GM23338 (cell line): ENCODE data around the gene C18orf54. TPM values are rescaled to one million over a fixed set of nuclear protein-coding genes. Genes with fewer than 3 reads are reported as not detected.

Experiments
- ATAC-seq: fragments of 200-7000 bp; cut with Tn5 transposase; 3 replicates; pipeline ENCODE4 v1.9.1; 2020
- DNase-seq: peaks from one replicate; pipeline ENCODE4 v3.0.0-alpha.2; 2015; ENCODE audit warnings: low spot score
- H2AFZ ChIP-seq: fragments of 200-600 bp; sonication (generic); 2 replicates; pipeline ENCODE4 v1.8.0; 2016; ENCODE audit warnings: antibody characterized with exemption, mild to moderate bottlenecking, moderate library complexity
- H3F3A ChIP-seq: fragments of 200-600 bp; sonication (generic); replicated peaks from 2 replicates; pipeline ENCODE4 v1.8.0; 2017; ENCODE audit warnings: antibody characterized with exemption, mixed run types, low read depth
- H3K27ac ChIP-seq: fragments of 200-600 bp; sonication (generic); 2 replicates; pipeline ENCODE4 v1.6.1; 2016; ENCODE audit warnings: low read depth
- H3K27me3 ChIP-seq: fragments of 200-600 bp; sonication (generic); 2 replicates; pipeline ENCODE4 v1.8.0; 2016; ENCODE audit warnings: mild to moderate bottlenecking, mixed run types, moderate library complexity; ENCODE audit not compliant: insufficient read depth
- H3K36me3 ChIP-seq: fragments of 200-600 bp; sonication (generic); 2 replicates; pipeline ENCODE4 v1.8.0; 2016; ENCODE audit warnings: mild to moderate bottlenecking; ENCODE audit not compliant: insufficient read depth
- H3K4me1 ChIP-seq: fragments of 200-600 bp; sonication (generic); 2 replicates; pipeline ENCODE4 v1.8.0; 2016; ENCODE audit warnings: mild to moderate bottlenecking, moderate library complexity; ENCODE audit not compliant: insufficient read depth
- H3K4me2 ChIP-seq: fragments of 200-600 bp; sonication (generic); 2 replicates; pipeline ENCODE4 v1.7.1; 2017; ENCODE audit warnings: mixed run types
- H3K4me3 ChIP-seq: fragments of 200-600 bp; sonication (generic); 2 replicates; pipeline ENCODE4 v1.6.1; 2016; ENCODE audit warnings: mixed run types
- H3K79me2 ChIP-seq: fragments of 200-600 bp; sonication (generic); replicated peaks from 2 replicates; pipeline ENCODE4 v1.8.0; 2017; ENCODE audit warnings: mild to moderate bottlenecking; ENCODE audit not compliant: insufficient read depth
- H3K9me2 ChIP-seq: fragments of 200-600 bp; sonication (generic); 2 replicates; pipeline ENCODE4 v1.8.0; 2017; ENCODE audit not compliant: insufficient read depth
- H4K20me1 ChIP-seq: fragments of 200-600 bp; sonication (generic); replicated peaks from 2 replicates; pipeline ENCODE4 v1.8.0; 2017; ENCODE audit warnings: mild to moderate bottlenecking; ENCODE audit not compliant: insufficient read depth
- H3K27ac Mint-ChIP-seq: 2 replicates; pipeline ENCODE4 v1.8.0; 2020; ENCODE audit warnings: inconsistent platforms, mild to moderate bottlenecking, moderate library complexity, mixed read lengths
- H3K27me3 Mint-ChIP-seq: 3 replicates; pipeline ENCODE4 v1.8.0; 2022; ENCODE audit warnings: low read depth, mild to moderate bottlenecking, moderate library complexity, mixed read lengths, inconsistent platforms; ENCODE audit not compliant: insufficient read depth, poor library complexity
- H3K36me3 Mint-ChIP-seq: 3 replicates; pipeline ENCODE4 v1.8.0; 2021; ENCODE audit warnings: low read depth, mild to moderate bottlenecking, inconsistent platforms, moderate library complexity, mixed read lengths
- H3K4me1 Mint-ChIP-seq: 3 replicates; pipeline ENCODE4 v1.8.0; 2020; ENCODE audit warnings: mild to moderate bottlenecking, inconsistent platforms, mixed read lengths
- H3K4me3 Mint-ChIP-seq: 3 replicates; pipeline ENCODE4 v1.8.0; 2021; ENCODE audit warnings: moderate library complexity, mild to moderate bottlenecking, inconsistent platforms, mixed read lengths
- H3K9me3 Mint-ChIP-seq: 3 replicates; pipeline ENCODE4 v1.8.0; 2020; ENCODE audit warnings: moderate library complexity, mild to moderate bottlenecking, inconsistent platforms, mixed read lengths
- CREB1 ChIP-seq: fragments of 250-450 bp; sonication (Bioruptor Pico); IDR thresholded peaks from 2 replicates; pipeline ENCODE4 v1.5.0; 2020; ENCODE audit warnings: low read depth, mild to moderate bottlenecking, moderate library complexity
- EZH2 ChIP-seq: fragments of 200-600 bp; sonication (generic); IDR thresholded peaks from one replicate; pipeline ENCODE4 v1.8.0; 2017; ENCODE audit warnings: antibody characterized with exemption, mild to moderate bottlenecking, low read depth; ENCODE audit not compliant: unreplicated experiment
- JUNB ChIP-seq: IDR thresholded peaks from one replicate; pipeline ENCODE4 v1.6.1; 2016; ENCODE audit warnings: antibody characterized with exemption; ENCODE audit not compliant: unreplicated experiment
- NANOG ChIP-seq: IDR thresholded peaks from 2 replicates; pipeline ENCODE4 v1.6.1; 2016; ENCODE audit warnings: antibody characterized with exemption, borderline replicate concordance
- ZNF331 ChIP-seq: fragments of 250-450 bp; sonication (Bioruptor Pico); IDR thresholded peaks from 2 replicates; pipeline ENCODE4 v1.5.0; 2020; ENCODE audit warnings: low read depth, mild to moderate bottlenecking, moderate library complexity
- polyA plus RNA-seq: library from polyadenylated mRNA; unstranded; fragments of >200 nt; fragmentation: Nextera tagmentation; extraction: Ambion mirVana; gene quantifications from 2 replicates; pipeline ENCODE4 v1.2.1, GENCODE V29; 2016
- total RNA-seq: library from RNA; depleted of rRNA; stranded (reverse); fragments of >200 nt; shearing (Covaris generic); gene quantifications from 2 replicates; pipeline ENCODE4 v1.2.3, GENCODE V29; 2014
- TF ChIP-seq, protein P1 (sequence below): IDR thresholded peaks from 2 replicates; pipeline ENCODE4 v1.6.1; 2016; ENCODE audit warnings: antibody characterized with exemption
- TF ChIP-seq, protein P2 (sequence below): IDR thresholded peaks from one replicate; pipeline ENCODE4 v1.6.1; 2018; ENCODE audit warnings: antibody characterized with exemption; ENCODE audit not compliant: unreplicated experiment
- TF ChIP-seq, protein P3 (sequence below): fragments of 250-450 bp; sonication (Bioruptor Pico); IDR thresholded peaks from 2 replicates; pipeline ENCODE4 v1.5.0; 2020; ENCODE audit warnings: mild to moderate bottlenecking, moderate library complexity

The C18orf54 gene
- total and polyA plus RNA-seq, 2 experiments from 2014 or later = 13.9 to 29.6 TPM

DNA sequence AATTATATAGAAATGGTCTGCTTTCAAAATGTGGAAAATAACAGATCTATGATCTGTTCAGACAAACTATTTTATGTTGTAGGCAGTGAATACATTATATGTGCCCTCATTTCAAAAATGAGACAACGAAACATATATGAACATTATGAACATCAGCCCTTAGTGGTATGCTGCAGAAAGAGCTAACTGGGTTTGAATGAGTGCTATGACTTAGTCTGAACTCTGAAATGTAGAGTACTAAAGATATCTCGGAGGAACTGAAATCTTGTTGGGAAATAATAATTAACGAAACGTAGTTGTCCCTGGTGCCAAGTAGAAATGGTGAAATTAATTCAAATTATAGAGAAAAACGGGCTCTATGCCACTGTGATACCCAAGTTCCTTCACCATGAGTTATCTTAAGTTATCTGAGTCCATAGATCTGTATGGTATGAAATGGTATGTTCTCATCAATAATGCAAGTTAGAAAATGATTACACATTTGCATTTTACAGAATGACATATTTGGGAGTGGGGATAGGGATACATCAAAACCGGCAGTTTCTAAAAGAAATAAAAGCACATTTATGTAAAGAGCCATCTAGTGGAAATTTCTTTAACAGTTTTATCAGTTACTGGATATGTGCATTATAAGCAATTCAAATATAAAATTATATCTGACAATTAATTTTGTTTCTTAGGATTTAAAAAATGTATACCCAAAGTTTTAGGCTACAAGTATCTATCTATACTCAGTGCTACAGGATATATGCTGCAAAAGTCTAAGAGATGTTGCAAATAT lies 26.7 kb upstream of the C18orf54 start (continued):
- TF ChIP-seq, protein P1, sequence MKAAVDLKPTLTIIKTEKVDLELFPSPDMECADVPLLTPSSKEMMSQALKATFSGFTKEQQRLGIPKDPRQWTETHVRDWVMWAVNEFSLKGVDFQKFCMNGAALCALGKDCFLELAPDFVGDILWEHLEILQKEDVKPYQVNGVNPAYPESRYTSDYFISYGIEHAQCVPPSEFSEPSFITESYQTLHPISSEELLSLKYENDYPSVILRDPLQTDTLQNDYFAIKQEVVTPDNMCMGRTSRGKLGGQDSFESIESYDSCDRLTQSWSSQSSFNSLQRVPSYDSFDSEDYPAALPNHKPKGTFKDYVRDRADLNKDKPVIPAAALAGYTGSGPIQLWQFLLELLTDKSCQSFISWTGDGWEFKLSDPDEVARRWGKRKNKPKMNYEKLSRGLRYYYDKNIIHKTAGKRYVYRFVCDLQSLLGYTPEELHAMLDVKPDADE = no peak
- TF ChIP-seq JUNB = no peak
- no peak for TF ChIP-seq EZH2
- TF ChIP-seq, protein P2, sequence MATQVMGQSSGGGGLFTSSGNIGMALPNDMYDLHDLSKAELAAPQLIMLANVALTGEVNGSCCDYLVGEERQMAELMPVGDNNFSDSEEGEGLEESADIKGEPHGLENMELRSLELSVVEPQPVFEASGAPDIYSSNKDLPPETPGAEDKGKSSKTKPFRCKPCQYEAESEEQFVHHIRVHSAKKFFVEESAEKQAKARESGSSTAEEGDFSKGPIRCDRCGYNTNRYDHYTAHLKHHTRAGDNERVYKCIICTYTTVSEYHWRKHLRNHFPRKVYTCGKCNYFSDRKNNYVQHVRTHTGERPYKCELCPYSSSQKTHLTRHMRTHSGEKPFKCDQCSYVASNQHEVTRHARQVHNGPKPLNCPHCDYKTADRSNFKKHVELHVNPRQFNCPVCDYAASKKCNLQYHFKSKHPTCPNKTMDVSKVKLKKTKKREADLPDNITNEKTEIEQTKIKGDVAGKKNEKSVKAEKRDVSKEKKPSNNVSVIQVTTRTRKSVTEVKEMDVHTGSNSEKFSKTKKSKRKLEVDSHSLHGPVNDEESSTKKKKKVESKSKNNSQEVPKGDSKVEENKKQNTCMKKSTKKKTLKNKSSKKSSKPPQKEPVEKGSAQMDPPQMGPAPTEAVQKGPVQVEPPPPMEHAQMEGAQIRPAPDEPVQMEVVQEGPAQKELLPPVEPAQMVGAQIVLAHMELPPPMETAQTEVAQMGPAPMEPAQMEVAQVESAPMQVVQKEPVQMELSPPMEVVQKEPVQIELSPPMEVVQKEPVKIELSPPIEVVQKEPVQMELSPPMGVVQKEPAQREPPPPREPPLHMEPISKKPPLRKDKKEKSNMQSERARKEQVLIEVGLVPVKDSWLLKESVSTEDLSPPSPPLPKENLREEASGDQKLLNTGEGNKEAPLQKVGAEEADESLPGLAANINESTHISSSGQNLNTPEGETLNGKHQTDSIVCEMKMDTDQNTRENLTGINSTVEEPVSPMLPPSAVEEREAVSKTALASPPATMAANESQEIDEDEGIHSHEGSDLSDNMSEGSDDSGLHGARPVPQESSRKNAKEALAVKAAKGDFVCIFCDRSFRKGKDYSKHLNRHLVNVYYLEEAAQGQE = no peak
- no peak for TF ChIP-seq NANOG

DNA sequence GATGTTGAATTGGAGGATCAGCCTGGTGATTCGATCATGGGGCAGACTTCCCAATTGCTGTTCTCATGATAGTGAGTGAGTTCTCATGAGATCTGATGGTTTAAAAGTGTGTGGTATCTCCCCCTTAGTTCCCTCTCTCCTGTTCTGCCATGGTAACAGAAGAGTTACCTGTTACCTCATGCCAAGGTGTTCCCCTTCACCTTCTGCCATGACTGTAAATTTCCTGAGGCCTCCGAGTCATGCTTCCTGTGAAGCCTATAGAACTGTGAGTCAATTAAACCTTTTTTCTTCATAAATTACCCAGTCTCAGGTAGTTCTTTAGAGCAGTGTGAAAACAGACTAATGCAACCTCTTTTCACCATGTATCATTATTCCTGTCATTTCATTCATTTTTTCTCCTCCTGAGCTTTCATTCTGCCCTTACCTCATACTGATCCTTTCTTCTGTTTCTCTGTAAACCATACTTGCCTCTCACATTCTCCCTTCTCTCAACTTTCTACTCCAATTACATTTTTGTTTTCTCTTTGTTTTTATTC lies 22.0 kb upstream of the C18orf54 start:
- H3K27me3 ChIP-seq = no peaks in the 10 kb centered on the region
- no peaks in the 10 kb centered on the region for H3K79me2 ChIP-seq
- Mint-ChIP-seq H3K4me1 (no peaks in the 10 kb centered on the region), H3K4me3 (no peak overlapping the region), H3K27me3 (peaks cover 2% of the 10 kb centered on the region), H3K36me3 (no peaks in the 10 kb centered on the region), H3K27ac (no peak overlapping the region), H3K9me3 (peaks cover 3% of the 10 kb centered on the region; the same call in 2 of the 3 replicates)
- no peak overlapping the region for H3K27ac ChIP-seq
- no peak for DNase-seq
- H3F3A ChIP-seq = no peaks in the 10 kb centered on the region
- H3K9me2 ChIP-seq = no peaks in the 10 kb centered on the region
- H3K4me2 ChIP-seq = no peak overlapping the region
- no peaks in the 10 kb centered on the region for H3K36me3 ChIP-seq
- no peaks in the 10 kb centered on the region for H4K20me1 ChIP-seq
- no peak overlapping the region for H2AFZ ChIP-seq
- no peak for ATAC-seq
- H3K4me3 ChIP-seq = no peak overlapping the region
- H3K4me1 ChIP-seq = no peaks in the 10 kb centered on the region
- TF ChIP-seq ZNF331 (CRISPR knock-in tag) (no peak), EZH2 (no peak), CREB1 (CRISPR knock-in tag) (no peak), NANOG (no peak)
- TF ChIP-seq, protein P2 = no peak
- TF ChIP-seq, protein P3, sequence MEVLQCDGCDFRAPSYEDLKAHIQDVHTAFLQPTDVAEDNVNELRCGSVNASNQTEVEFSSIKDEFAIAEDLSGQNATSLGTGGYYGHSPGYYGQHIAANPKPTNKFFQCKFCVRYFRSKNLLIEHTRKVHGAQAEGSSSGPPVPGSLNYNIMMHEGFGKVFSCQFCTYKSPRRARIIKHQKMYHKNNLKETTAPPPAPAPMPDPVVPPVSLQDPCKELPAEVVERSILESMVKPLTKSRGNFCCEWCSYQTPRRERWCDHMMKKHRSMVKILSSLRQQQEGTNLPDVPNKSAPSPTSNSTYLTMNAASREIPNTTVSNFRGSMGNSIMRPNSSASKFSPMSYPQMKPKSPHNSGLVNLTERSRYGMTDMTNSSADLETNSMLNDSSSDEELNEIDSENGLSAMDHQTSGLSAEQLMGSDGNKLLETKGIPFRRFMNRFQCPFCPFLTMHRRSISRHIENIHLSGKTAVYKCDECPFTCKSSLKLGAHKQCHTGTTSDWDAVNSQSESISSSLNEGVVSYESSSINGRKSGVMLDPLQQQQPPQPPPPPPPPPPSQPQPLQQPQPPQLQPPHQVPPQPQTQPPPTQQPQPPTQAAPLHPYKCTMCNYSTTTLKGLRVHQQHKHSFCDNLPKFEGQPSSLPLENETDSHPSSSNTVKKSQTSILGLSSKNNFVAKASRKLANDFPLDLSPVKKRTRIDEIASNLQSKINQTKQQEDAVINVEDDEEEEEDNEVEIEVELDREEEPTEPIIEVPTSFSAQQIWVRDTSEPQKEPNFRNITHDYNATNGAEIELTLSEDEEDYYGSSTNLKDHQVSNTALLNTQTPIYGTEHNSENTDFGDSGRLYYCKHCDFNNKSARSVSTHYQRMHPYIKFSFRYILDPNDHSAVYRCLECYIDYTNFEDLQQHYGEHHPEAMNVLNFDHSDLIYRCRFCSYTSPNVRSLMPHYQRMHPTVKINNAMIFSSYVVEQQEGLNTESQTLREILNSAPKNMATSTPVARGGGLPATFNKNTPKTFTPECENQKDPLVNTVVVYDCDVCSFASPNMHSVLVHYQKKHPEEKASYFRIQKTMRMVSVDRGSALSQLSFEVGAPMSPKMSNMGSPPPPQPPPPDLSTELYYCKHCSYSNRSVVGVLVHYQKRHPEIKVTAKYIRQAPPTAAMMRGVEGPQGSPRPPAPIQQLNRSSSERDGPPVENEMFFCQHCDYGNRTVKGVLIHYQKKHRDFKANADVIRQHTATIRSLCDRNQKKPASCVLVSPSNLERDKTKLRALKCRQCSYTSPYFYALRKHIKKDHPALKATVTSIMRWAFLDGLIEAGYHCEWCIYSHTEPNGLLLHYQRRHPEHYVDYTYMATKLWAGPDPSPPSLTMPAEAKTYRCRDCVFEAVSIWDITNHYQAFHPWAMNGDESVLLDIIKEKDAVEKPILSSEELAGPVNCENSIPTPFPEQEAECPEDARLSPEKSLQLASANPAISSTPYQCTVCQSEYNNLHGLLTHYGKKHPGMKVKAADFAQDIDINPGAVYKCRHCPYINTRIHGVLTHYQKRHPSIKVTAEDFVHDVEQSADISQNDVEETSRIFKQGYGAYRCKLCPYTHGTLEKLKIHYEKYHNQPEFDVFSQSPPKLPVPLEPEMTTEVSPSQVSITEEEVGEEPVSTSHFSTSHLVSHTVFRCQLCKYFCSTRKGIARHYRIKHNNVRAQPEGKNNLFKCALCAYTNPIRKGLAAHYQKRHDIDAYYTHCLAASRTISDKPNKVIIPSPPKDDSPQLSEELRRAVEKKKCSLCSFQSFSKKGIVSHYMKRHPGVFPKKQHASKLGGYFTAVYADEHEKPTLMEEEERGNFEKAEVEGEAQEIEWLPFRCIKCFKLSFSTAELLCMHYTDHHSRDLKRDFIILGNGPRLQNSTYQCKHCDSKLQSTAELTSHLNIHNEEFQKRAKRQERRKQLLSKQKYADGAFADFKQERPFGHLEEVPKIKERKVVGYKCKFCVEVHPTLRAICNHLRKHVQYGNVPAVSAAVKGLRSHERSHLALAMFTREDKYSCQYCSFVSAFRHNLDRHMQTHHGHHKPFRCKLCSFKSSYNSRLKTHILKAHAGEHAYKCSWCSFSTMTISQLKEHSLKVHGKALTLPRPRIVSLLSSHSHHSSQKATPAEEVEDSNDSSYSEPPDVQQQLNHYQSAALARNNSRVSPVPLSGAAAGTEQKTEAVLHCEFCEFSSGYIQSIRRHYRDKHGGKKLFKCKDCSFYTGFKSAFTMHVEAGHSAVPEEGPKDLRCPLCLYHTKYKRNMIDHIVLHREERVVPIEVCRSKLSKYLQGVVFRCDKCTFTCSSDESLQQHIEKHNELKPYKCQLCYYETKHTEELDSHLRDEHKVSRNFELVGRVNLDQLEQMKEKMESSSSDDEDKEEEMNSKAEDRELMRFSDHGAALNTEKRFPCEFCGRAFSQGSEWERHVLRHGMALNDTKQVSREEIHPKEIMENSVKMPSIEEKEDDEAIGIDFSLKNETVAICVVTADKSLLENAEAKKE (CRISPR knock-in tag) = no peak
